GM12878 (cell line): ENCODE results near the gene ZNF366. TPM values are rescaled to one million over a fixed set of nuclear protein-coding genes. Genes with fewer than 3 reads are reported as not detected.
A peak's percentile ranks its signal among the peaks of the same experiment; 100 is the strongest.

ENCODE experiments used
- BRCA1 ChIP-seq: IDR thresholded peaks from 2 replicates; pipeline ENCODE4 v1.6.1; 2011; ENCODE audit warnings: low read depth, low read length, improper control_type of control experiment
- CBX3 ChIP-seq: fragments of 200-600 bp; sonication (generic); IDR thresholded peaks from 2 replicates; pipeline ENCODE4 v1.6.1; 2016; ENCODE audit warnings: low read depth, borderline replicate concordance
- CEBPZ ChIP-seq: fragments of 150-350 bp; IDR thresholded peaks from 2 replicates; pipeline ENCODE4 v1.6.1; 2016; ENCODE audit warnings: low read depth, low read length
- CHD2 ChIP-seq: IDR thresholded peaks from 2 replicates; pipeline ENCODE4 v1.6.1; 2011; ENCODE audit warnings: low read depth, low read length, improper control_type of control experiment, borderline replicate concordance
- EED ChIP-seq: sonication (generic); IDR thresholded peaks from 2 replicates; pipeline ENCODE4 v1.6.1; 2016; ENCODE audit warnings: antibody characterized with exemption, low read depth
- EGR1 ChIP-seq, 2 experiments: IDR thresholded peaks; 1 replicate in 1 of 2; 2 replicates in 1 of 2; pipeline ENCODE4 v1.6.1; 2011 to 2012; ENCODE audit warnings: low read depth in 2 of 2, low read length in 2 of 2, borderline replicate concordance in 1 of 2, mild to moderate bottlenecking in 1 of 2, moderate library complexity in 1 of 2
- IKZF1 ChIP-seq: fragments of 450-650 bp; conservative IDR thresholded peaks from 2 replicates; pipeline ENCODE4 v1.6.1; 2017; ENCODE audit warnings: antibody characterized with exemption, mild to moderate bottlenecking
- IKZF2 ChIP-seq, 2 experiments: fragments of 450-650 bp; IDR thresholded peaks; 2 replicates each; pipeline ENCODE4 v1.6.1; 2017; ENCODE audit warnings: mild to moderate bottlenecking in 2 of 2, moderate library complexity in 2 of 2
- IRF4 ChIP-seq: IDR thresholded peaks from 2 replicates; pipeline ENCODE4 v1.6.1; 2011; ENCODE audit warnings: low read depth, low read length
- JUNB ChIP-seq: IDR thresholded peaks from 2 replicates; pipeline ENCODE4 v1.6.1; 2016; ENCODE audit warnings: antibody characterized with exemption, mild to moderate bottlenecking
- KDM1A ChIP-seq: fragments of 200-600 bp; sonication (generic); IDR thresholded peaks from 2 replicates; pipeline ENCODE4 v1.6.1; 2016; ENCODE audit warnings: borderline replicate concordance
- MEF2B ChIP-seq: fragments of 450-650 bp; IDR thresholded peaks from 2 replicates; pipeline ENCODE4 v1.6.1; 2018; ENCODE audit warnings: mild to moderate bottlenecking, moderate library complexity; ENCODE audit not compliant: partially characterized antibody, poor library complexity, severe bottlenecking
- RUNX3 ChIP-seq: IDR thresholded peaks from 2 replicates; pipeline ENCODE4 v1.6.1; 2012; ENCODE audit warnings: low read length, inconsistent platforms
- ZNF592 ChIP-seq: fragments of 450-650 bp; IDR thresholded peaks from 2 replicates; pipeline ENCODE4 v1.6.1; 2017; ENCODE audit warnings: mild to moderate bottlenecking, moderate library complexity
- polyA plus RNA-seq, 11 experiments: library from polyadenylated mRNA; depleted of rRNA in 4 of 11; unstranded in 6 of 11; stranded (reverse) in 5 of 11; fragments of >200 nt; fragmentation: Nextera tagmentation in 4 of 11; fragmentation: Illumina TruSeq in 1 of 11; extraction: Ambion mirVana in 4 of 11; extraction: Trizol in 1 of 11; gene quantifications; 1 replicate in 1 of 11; 2 replicates in 10 of 11; pipeline versions ENCODE4 v1.2.1 to v1.2.3, GENCODE V29; 2011 to 2016; ENCODE audit warnings: inconsistent platforms in 2 of 11, missing spikeins in 2 of 11, low read depth in 1 of 11
- total RNA-seq, 4 experiments: library from RNA; depleted of rRNA in 3 of 4; stranded (reverse); fragments of >200 nt in 3 of 4; fragmentation: Illumina TruSeq in 1 of 4; extraction: Trizol in 1 of 4; gene quantifications; 2 replicates each; pipeline versions ENCODE4 v1.2.1 to v1.2.3, GENCODE V29; 2013 to 2021
- TF ChIP-seq, protein P1 (sequence below): fragments of 450-650 bp; IDR thresholded peaks from 2 replicates; pipeline ENCODE4 v1.6.1; 2017; ENCODE audit warnings: borderline replicate concordance
- TF ChIP-seq, protein P2 (sequence below): fragments of 450-650 bp; IDR thresholded peaks from 2 replicates; pipeline ENCODE4 v1.6.1; 2018; ENCODE audit warnings: mild to moderate bottlenecking, low read depth, moderate library complexity; ENCODE audit not compliant: partially characterized antibody
- TF ChIP-seq, protein P3 (sequence below): fragments of 450-650 bp; IDR thresholded peaks from 2 replicates; pipeline ENCODE4 v1.6.1; 2017; ENCODE audit warnings: mild to moderate bottlenecking

Gene ZNF366
- total and polyA plus RNA-seq, 10 of the 15 experiments (the other 5 are each of a cell fraction or from before 2014, with no cell fraction given): 0.01 to 0.18 (median 0.04) TPM; not detected in 6

DNA sequence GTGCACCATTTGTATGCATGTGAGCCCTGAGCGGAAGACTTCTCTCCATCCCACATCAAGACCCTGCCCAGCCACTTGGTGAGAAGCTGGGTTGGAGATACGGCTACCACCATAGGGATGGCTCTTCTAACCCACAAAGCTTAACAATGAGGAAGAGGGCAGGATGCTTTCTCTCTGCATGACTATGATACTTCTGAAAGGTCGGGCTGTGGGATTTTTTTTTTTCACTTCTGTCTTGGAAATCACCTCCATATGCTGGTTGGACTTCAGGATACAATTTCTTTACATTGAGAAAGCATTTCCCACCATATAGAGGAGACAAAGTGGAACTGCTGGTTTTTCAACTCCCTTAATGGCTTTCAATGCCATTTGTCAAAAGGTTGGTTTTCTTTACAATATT lies 30.5 kb downstream of the ZNF366 start (continued):
- TF ChIP-seq MEF2B (no peak), CBX3 (no peak), IKZF2 (IDR thresholded peaks at IDR 0.05) (peak; percentile 52 to 56; a peak in 2 of 4 replicates), IRF4 (peak; percentile 72; the same call in 1 of the 2 replicates), JUNB (no peak), EED (peak; percentile 77), EGR1 (IDR thresholded peaks at IDR 0.05; ENCODE audit: borderline replicate concordance in 1 of 2, low read depth in 2 of 2, low read length in 2 of 2) (no peak), ZNF592 (no peak), BRCA1 (no peak), RUNX3 (peak; percentile 84), CHD2 (no peak), IKZF1 (peak; percentile 57), KDM1A (no peak), CEBPZ (no peak)
- TF ChIP-seq, protein P1, sequence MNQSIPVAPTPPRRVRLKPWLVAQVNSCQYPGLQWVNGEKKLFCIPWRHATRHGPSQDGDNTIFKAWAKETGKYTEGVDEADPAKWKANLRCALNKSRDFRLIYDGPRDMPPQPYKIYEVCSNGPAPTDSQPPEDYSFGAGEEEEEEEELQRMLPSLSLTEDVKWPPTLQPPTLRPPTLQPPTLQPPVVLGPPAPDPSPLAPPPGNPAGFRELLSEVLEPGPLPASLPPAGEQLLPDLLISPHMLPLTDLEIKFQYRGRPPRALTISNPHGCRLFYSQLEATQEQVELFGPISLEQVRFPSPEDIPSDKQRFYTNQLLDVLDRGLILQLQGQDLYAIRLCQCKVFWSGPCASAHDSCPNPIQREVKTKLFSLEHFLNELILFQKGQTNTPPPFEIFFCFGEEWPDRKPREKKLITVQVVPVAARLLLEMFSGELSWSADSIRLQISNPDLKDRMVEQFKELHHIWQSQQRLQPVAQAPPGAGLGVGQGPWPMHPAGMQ: no peak
- TF ChIP-seq, protein P2, sequence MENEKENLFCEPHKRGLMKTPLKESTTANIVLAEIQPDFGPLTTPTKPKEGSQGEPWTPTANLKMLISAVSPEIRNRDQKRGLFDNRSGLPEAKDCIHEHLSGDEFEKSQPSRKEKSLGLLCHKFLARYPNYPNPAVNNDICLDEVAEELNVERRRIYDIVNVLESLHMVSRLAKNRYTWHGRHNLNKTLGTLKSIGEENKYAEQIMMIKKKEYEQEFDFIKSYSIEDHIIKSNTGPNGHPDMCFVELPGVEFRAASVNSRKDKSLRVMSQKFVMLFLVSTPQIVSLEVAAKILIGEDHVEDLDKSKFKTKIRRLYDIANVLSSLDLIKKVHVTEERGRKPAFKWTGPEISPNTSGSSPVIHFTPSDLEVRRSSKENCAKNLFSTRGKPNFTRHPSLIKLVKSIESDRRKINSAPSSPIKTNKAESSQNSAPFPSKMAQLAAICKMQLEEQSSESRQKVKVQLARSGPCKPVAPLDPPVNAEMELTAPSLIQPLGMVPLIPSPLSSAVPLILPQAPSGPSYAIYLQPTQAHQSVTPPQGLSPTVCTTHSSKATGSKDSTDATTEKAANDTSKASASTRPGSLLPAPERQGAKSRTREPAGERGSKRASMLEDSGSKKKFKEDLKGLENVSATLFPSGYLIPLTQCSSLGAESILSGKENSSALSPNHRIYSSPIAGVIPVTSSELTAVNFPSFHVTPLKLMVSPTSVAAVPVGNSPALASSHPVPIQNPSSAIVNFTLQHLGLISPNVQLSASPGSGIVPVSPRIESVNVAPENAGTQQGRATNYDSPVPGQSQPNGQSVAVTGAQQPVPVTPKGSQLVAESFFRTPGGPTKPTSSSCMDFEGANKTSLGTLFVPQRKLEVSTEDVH: no peak
- TF ChIP-seq, protein P3, sequence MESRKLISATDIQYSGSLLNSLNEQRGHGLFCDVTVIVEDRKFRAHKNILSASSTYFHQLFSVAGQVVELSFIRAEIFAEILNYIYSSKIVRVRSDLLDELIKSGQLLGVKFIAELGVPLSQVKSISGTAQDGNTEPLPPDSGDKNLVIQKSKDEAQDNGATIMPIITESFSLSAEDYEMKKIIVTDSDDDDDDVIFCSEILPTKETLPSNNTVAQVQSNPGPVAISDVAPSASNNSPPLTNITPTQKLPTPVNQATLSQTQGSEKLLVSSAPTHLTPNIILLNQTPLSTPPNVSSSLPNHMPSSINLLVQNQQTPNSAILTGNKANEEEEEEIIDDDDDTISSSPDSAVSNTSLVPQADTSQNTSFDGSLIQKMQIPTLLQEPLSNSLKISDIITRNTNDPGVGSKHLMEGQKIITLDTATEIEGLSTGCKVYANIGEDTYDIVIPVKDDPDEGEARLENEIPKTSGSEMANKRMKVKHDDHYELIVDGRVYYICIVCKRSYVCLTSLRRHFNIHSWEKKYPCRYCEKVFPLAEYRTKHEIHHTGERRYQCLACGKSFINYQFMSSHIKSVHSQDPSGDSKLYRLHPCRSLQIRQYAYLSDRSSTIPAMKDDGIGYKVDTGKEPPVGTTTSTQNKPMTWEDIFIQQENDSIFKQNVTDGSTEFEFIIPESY: no peak
